ENCODE measurements around the gene DDIT4. TPM values are rescaled to one million over a fixed set of nuclear protein-coding genes. Genes with fewer than 3 reads are reported as not detected.

Gene DDIT4
- total RNA-seq, 1 experiment from 2014 or later = 68.9 TPM

DNA sequence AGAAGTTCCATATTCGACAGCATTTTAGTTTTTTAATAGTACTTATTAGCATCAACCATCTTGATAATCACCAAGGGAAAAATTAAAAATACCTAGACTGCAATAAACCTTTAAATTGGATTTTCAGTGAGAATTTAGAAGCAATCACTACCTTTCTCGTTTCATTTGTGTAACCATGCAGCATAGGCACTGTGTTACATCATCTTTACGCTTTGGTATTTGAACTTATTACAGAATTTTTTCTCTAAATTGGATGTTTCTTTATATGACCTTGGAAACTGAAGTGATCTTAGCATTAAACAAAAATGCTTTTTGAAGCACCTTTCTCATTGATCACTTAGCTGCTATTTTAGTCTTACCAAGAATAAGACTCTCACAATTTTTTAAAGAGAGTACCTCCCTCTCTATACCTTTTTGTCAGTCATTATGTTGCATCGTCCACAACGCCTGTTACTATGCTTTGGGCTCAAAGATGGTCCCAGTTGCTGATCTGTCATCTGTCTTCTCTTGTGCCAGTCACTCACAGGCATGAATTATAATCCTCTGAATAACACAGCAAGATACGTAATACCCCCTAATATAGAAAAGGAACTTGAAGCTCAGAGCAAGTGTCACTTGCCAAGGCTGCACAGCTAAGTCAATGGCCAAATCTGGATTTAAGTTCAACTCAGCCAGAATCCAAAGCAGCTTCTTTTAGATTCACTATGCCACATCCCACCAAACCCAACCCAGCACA is 38.0 kb upstream of the DDIT4 start:
- BruUV-seq (replicated peaks) = no TSS peak
- Histone ChIP-seq H3F3A (ENCODE audit: low read length, unreplicated experiment) (no peaks in the 10 kb centered on the region), H4K20me1 (ENCODE audit: low read length) (no peaks in the 10 kb centered on the region), H3K9me3 (ENCODE audit: low read length) (no peaks in the 10 kb centered on the region), H3K79me2 (ENCODE audit: low read length) (no peaks in the 10 kb centered on the region), H2AFZ (ENCODE audit: low read length) (no peak overlapping the region), H3K4me3 (ENCODE audit: low read length) (no peak overlapping the region), H3K9me2 (replicated peaks; ENCODE audit: low read length) (no peaks in the 10 kb centered on the region), H3K36me3 (ENCODE audit: low read depth, low read length) (peaks cover 9% of the 10 kb centered on the region; the same call in 1 of the 2 replicates), H3K4me2 (ENCODE audit: low read length) (no peak overlapping the region), H3K9ac (ENCODE audit: low read length) (no peak overlapping the region), H3K27me3 (ENCODE audit: low read length) (no peaks in the 10 kb centered on the region), H3K4me1 (ENCODE audit: insufficient read depth, low read length) (no peaks in the 10 kb centered on the region), H3K27ac (ENCODE audit: low read length) (no peak overlapping the region)
- ChIA-PET POLR2A (ENCODE audit: unreplicated experiment) (no interaction called here), CTCF (no interaction called here)
- ATAC-seq = no peak
- no peak for TF ChIP-seq EZH2phosphoT487 (IDR thresholded peaks at IDR 0.05; ENCODE audit: borderline replicate concordance, low read length)
- TF ChIP-seq EZH2 (IDR thresholded peaks at IDR 0.05; ENCODE audit: low read length, unreplicated experiment) = no peak
- TF ChIP-seq, protein P1, sequence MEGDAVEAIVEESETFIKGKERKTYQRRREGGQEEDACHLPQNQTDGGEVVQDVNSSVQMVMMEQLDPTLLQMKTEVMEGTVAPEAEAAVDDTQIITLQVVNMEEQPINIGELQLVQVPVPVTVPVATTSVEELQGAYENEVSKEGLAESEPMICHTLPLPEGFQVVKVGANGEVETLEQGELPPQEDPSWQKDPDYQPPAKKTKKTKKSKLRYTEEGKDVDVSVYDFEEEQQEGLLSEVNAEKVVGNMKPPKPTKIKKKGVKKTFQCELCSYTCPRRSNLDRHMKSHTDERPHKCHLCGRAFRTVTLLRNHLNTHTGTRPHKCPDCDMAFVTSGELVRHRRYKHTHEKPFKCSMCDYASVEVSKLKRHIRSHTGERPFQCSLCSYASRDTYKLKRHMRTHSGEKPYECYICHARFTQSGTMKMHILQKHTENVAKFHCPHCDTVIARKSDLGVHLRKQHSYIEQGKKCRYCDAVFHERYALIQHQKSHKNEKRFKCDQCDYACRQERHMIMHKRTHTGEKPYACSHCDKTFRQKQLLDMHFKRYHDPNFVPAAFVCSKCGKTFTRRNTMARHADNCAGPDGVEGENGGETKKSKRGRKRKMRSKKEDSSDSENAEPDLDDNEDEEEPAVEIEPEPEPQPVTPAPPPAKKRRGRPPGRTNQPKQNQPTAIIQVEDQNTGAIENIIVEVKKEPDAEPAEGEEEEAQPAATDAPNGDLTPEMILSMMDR (conservative IDR thresholded peaks at IDR 0.05; ENCODE audit: low read depth, low read length) = no peak
- intact Hi-C loops (cut with micrococcal nuclease) = no loop called here
- DNase-seq = no peak

DNA sequence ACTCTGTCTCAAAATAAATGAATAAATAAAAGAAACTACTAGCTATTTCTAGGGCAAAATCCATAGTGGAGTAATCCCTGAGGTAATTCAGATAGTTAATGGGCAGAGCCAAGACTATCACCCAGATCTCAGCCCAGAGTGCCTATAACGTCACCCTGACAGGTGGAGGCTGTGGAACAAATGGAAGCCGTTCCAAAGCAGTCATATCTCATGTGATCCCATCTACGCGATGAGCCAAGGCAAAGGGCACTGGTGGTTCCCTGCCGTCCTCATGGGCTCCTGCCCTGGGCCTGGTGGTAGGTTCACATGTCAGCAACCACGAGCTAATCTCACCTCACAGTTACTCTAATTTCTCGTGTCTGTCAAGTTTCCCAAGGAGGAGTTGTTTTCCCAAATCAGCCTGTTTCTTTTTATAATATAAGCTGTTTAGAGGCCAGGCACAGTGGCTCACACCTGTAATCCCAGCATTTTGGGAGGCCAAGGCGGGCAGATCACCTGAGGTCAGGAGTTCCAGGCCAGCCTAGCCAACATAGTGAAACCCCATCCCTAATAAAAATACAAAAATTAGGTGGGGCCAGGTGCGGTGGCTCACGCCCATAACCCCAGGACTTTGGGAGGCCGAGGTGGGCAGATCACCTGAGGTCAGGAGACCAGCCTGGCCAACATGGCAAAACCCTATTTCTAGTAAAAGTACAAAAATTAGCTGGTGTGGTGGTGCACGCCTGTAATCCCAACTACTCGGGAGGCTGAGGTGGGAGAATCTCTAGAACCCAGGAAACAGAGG is 35.1 kb upstream of the DDIT4 start:
- intact Hi-C loops (cut with micrococcal nuclease) = no loop called here
- CTCF ChIA-PET = no interaction called here
- H3K27ac ChIP-seq (ENCODE audit: low read length) = no peak overlapping the region

More for the DNA sequence above, 35.1 kb upstream of the DDIT4 start:
- DNase-seq (no peak), ATAC-seq (no peak)
- Histone ChIP-seq H4K20me1 (ENCODE audit: low read length) (no peaks in the 10 kb centered on the region), H3K27me3 (ENCODE audit: low read length) (no peaks in the 10 kb centered on the region), H3K79me2 (ENCODE audit: low read length) (no peaks in the 10 kb centered on the region), H3K9me3 (ENCODE audit: low read length) (no peaks in the 10 kb centered on the region), H3K9me2 (replicated peaks; ENCODE audit: low read length) (no peaks in the 10 kb centered on the region), H2AFZ (ENCODE audit: low read length) (no peak overlapping the region), H3K4me2 (ENCODE audit: low read length) (no peak overlapping the region), H3K36me3 (ENCODE audit: low read depth, low read length) (peaks cover 9% of the 10 kb centered on the region; the same call in 1 of the 2 replicates), H3K4me3 (ENCODE audit: low read length) (no peak overlapping the region), H3K4me1 (ENCODE audit: insufficient read depth, low read length) (peaks cover 2% of the 10 kb centered on the region), H3K9ac (ENCODE audit: low read length) (no peak overlapping the region), H3F3A (ENCODE audit: low read length, unreplicated experiment) (no peaks in the 10 kb centered on the region)
- POLR2A ChIA-PET (ENCODE audit: unreplicated experiment) = no interaction called here
- no TSS peak for BruUV-seq (replicated peaks)
- TF ChIP-seq EZH2phosphoT487 (IDR thresholded peaks at IDR 0.05; ENCODE audit: borderline replicate concordance, low read length) (no peak), EZH2 (IDR thresholded peaks at IDR 0.05; ENCODE audit: low read length, unreplicated experiment) (no peak)
- TF ChIP-seq, protein P1 (conservative IDR thresholded peaks at IDR 0.05; ENCODE audit: low read depth, low read length) = no peak

Measured in PC-3 (cell line).